GM04504 (cell line): ENCODE measurements around the gene CDKAL1.
A peak's percentile ranks its signal among the peaks of the same experiment; 100 is the strongest.
"Not testable (repeated sequence)": the region's sequence is repeated elsewhere in the genome, so short reads cannot be mapped to it uniquely, and the experiment has no call there.

Experiments
- DNase-seq: peaks from one replicate; pipeline ENCODE4 v3.0.0-alpha.2; 2012; ENCODE audit warnings: low read depth

Gene CDKAL1

GRCh38 chr6:20594299-20594853 is 60.1 kb downstream of the CDKAL1 start:
- not testable (repeated sequence) for DNase-seq

- DNase-seq: no peak
These were observed 65.2 kb downstream of the CDKAL1 start for GRCh38 chr6:20599302-20600051.

GRCh38 chr6:20600831-20601230 is 66.6 kb downstream of the CDKAL1 start:
- DNase-seq: no peak

- DNase-seq: no peak
These were observed 69.9 kb downstream of the CDKAL1 start for GRCh38 chr6:20604159-20604558.

GRCh38 chr6:20605061-20605460 is 70.8 kb downstream of the CDKAL1 start:
- no peak for DNase-seq

GRCh38 chr6:20605581-20605980 is 71.3 kb downstream of the CDKAL1 start:
- peak; percentile 40 for DNase-seq

- no peak for DNase-seq
These were observed 72.6 kb downstream of the CDKAL1 start for GRCh38 chr6:20606831-20607230.

- DNase-seq: no peak
These were observed 74.1 kb downstream of the CDKAL1 start for GRCh38 chr6:20608356-20608755.

- no peak for DNase-seq
These were observed 74.6 kb downstream of the CDKAL1 start for GRCh38 chr6:20608905-20609304.

- not testable (repeated sequence) for DNase-seq
These were observed 75.7 kb downstream of the CDKAL1 start for GRCh38 chr6:20609924-20610323.

GRCh38 chr6:20610636-20611370 is 76.5 kb downstream of the CDKAL1 start:
- DNase-seq: peak; percentile 24

GRCh38 chr6:20617537-20617936 is 83.3 kb downstream of the CDKAL1 start:
- DNase-seq: not testable (repeated sequence)

- DNase-seq: no peak
These were observed 85.8 kb downstream of the CDKAL1 start for GRCh38 chr6:20620043-20620442.

GRCh38 chr6:20623761-20624160 is 89.5 kb downstream of the CDKAL1 start:
- no peak for DNase-seq

- no peak for DNase-seq
These were observed 91.9 kb downstream of the CDKAL1 start for GRCh38 chr6:20626165-20626564.

- DNase-seq: no peak
These were observed 95.3 kb downstream of the CDKAL1 start for GRCh38 chr6:20629509-20629908.

- DNase-seq: no peak
These were observed 95.9 kb downstream of the CDKAL1 start for GRCh38 chr6:20630136-20630535.

- DNase-seq: no peak
These were observed 96.6 kb downstream of the CDKAL1 start for GRCh38 chr6:20630617-20631548.

- no peak for DNase-seq
These were observed 97.3 kb downstream of the CDKAL1 start for GRCh38 chr6:20631549-20631924.

- DNase-seq: no peak
These were observed 98.4 kb downstream of the CDKAL1 start for GRCh38 chr6:20632696-20633095.

- DNase-seq: no peak
These were observed 99.5 kb downstream of the CDKAL1 start for GRCh38 chr6:20633566-20634340.
